ENCODE results near the gene ECSCR.
"Not testable (repeated sequence)": the region's sequence is repeated elsewhere in the genome, so short reads cannot be mapped to it uniquely, and the experiment has no call there.

The ECSCR gene

DNA sequence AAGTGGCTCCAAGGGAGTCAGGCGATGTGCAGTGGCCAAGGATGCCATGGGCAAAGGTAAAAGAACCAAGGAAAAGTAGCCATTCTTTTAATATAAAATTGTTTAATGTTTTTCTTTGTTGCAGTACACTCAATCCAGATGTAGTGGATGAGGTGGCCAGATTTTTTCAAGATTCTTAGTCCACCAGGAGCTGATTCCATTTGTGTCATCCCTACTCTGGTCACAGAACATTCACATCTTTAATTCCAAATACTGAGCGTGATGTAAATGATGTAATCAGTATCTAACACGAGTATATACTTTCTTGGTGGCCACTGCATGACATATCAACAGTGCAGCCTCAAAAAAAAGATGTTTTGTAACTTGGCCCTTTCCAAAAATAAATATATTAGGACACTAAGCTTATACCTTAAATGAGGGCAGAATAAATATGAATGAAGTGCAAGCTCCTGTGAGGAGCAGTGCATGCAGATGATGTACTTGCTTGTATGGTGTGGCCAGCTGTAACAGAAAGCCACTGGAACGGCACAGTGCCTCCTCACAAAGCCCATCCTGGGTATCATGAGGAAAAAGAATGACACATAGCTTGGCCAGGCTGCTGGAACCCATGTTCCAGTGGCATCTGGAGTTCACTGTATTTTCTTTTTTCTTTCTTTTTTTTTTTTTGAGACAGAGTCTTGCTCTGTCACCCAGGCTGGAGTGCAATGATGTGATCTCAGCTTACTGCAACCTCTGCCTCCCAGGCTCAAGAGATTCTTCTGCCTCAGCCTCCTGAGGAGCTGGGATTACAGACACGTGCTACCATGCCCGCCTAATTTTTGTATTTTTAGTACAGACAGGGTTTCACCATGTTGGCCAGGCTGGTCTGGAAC lies 52.2 kb downstream of the ECSCR start:
- no peak for DNase-seq

DNA sequence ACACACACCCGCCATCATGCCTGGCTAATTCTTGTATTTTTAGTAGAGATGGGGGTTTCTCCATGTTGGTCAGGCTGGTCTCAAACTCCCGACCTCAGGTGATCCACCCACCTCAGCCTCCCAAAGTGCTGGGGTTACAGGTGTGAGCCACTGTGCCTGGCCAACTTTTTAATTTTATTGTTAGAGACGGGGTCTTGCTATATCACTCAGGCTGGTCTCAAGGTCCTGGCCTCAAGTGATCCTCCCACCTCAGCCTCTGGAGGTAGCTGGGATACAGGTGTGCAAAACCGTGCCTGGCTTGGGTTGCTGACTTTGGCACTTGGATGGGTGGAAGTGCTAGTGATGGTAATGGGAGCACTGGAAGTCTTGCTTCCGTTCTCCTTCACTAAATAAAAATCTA lies 53.4 kb downstream of the ECSCR start:
- not testable (repeated sequence) for DNase-seq

DNA sequence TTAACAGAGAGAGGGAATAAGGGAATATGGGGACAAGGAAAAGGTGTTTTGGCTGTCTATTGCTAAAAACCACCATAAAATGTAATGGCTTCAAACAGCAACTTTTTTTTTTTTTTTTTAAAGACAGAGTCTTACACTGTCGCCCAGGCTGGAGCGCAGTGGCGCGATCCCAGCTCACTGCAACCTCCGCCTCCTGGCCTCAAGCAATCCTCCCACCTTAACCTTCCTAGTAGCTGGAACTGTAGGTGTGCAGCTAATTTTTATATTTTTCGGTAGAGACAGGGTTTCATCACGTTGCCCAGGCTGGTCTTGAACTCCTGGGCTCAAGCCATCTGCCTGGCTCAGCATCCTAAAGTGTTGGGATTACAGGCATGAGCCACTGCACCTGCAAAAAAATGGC lies 54.4 kb downstream of the ECSCR start:
- no peak for DNase-seq

DNA sequence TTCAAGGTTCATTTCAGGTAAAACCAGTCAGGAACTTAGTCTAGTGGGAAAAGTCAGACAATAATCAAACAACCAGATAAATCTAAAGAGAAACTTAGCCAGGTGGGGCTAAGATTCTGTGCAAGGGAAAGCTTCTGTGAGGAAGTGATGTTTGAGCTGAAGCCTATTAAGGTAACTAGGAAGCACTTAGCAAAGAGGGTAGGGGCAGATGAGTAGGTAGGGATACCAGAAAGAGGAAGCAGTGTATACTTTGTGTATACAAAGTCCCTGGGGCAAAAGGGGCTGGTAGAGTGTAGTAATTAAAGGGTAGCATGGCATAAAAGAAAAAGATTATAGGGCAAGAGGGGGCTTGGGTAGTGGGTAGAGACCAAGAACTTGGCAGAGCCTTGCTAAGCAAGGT lies 55.0 kb downstream of the ECSCR start:
- DNase-seq, result no peak

DNA sequence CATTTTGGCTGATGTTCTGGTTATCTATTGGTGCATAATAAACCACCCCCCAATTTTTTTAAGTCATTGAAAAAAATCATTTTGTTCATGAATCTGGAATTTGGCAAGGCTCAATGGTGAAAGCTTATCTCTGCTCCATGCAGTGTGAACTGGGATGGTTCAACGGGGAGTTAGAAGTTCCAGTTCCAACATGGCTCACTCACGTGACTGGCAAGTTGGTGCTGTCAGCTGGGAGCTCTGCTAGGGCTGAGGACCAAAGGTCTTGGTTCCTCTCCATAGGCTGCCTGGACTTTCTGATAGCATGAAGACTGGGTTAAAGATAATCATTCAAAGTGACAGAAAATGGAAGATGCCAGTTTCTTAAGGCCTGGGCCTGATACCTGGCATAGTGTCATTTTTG lies 55.6 kb downstream of the ECSCR start:
- DNase-seq, result no peak

DNA sequence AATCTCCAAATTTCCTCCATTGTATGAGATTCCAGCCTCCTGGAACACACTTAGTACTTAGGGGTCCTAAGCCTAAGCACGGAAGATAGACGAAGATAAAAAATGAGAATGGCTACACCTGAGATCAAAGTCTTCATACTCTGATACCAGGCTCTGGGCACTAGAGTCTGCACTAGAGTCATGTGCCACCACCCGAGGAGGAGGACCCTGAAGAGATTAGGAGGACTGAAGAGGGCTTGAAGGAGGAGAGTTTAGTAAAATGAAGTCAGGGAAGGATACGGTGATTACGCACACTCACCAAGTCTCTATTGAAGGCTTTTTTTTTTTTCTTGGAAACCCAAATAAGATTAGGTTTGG lies 58.1 kb downstream of the ECSCR start:
- no peak for DNase-seq

DNA sequence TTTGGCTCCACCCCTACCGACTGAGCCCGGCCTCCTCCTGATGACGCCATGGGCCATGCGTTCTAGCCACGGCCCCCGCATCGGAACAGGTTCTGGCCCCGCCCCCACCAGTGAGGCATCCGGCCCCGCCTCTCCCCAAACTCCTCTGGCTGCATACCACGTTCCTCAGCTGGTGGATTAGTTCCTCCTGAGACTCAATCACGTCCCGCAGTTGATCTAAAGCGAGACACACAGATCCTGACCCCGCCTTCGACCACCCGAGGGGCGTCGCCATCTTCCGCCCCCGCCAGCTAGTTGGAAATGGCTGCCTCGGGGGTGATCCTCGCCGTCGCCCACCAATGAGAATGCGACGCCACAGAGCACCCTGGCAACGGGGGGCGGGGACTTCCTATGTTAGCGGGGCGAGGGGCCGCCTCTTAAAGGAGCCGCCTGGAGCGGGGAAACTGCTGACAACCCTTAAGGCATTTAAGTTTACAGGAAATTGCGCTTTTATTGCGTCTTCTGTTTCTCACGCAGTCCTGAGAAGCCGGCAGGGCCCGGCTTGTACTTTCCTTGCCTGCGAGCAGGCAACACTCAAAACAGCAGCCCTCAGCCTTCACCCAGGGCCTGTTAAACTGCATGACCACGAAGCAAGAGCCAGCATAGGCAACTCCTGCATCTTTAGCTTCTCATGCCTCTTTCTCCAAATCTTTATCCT lies 58.6 kb downstream of the ECSCR start, which contains the start of gene SPATA24:
TSS of gene SPATA24 (minus strand) at position 303 of the 697 bp plus-strand sequence. CDS start at position 274, 29 bp downstream.
- peak; percentile 99 for DNase-seq

DNA sequence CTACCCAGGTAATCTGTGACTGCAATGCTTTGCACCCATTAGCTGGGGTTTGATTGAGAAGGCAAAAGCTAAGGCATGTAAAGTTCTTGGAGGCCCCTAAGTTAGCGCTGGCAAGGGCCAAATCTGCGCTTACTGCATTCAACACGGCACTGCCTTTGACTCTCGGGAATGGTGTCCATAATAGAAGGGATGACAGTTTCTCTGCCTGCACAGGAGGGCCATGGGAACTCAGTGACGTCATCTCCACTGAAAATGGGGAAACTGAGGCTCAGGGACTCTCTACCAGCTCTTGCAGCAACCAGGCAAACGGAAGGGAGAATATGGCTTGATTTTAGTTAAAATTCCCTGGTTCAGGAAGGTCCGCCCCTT lies 59.1 kb downstream of the ECSCR start:
- DNase-seq, result no peak

DNA sequence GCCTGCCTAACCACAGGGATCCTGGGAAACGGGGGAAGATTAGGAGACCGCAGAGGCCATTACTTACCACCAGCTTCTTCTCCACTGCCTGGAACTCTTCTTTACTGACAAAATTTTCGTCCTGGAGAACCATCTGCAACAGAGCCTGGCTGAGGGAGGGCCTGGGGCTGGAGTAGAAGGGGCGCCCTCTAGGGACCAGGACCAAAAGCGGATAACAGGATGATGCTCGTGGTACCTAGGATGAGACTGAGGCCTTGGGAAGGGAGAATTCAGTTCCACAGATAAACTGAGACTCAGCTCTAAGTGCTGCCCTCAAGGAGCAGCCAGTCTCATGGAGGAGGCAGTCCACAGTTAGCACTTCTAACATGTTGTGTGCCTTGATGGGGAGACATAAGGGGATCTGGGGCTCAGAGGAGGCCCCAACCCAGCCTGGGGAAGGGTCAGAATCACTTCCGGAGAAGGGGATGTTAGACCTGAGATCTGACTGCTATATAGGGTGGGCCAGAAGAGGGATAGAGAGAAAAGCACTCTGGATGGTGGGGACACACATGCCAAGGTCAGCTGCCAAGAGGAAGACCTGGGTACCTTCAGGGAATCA lies 59.9 kb downstream of the ECSCR start:
- DNase-seq, result no peak

DNA sequence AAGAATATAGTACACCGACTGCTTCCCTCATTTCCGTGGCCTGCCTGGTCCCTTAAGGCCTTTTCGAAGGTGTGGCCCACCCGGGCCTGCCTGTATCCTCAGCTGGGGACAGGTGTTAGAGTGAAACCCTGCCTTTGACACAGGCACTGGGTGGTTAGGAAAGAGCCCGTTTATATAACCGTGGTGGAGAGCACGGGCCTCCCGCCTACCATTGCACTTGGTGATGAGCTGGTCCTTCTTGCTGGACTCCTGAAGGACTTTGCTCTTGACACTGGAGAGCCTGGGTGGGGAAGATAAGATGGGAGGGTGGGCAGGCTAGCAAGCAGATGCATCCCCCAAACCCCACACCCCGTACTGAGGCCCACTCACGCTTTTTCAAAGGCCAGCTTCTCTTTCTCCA lies 61.0 kb downstream of the ECSCR start:
- DNase-seq, result no peak

DNA sequence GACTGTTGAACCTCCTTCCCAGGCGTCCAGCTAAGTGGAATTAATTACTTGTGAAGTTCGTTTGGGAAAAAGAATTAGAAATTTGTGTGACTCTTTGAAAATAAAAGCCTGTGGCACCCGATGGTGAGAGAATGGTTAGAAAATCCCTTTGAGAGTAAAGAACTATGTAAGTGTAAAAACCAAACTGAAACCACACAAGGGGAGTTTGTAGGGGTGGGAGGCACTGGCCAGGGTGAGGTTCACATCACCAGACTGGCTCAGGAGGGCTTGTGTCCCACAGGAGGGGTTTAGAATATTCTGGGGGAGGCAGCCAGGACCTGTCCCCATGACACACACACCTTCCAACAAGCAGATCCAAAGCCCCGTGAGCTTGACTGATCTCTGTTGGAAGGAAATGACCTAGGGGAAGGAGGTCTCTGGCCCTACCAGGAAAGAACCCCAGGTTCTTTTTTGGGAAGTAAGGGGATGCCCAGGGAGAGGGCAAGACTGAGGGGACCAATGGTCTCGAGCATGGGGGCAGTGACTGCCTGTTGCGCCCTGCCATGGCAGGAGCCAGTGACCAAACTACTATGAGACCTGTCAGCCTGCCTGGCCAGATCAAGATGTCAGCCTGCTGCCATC lies 62.9 kb downstream of the ECSCR start:
- peak; percentile 46 for DNase-seq

All from activated CD4-positive, alpha-beta T cell treated with anti-CD3 and anti-CD28 coated beads, Interleukin-10, Interleukin-2, amounts not matched to agents 100 ng/mL and 50 ng/mL, durations not matched to agents 16 hours and 8 hours (primary cell).